Measurements from ENCODE around the gene SNRNP70.
A peak's percentile ranks its signal among the peaks of the same experiment; 100 is the strongest.

SNRNP70 gene

DNA sequence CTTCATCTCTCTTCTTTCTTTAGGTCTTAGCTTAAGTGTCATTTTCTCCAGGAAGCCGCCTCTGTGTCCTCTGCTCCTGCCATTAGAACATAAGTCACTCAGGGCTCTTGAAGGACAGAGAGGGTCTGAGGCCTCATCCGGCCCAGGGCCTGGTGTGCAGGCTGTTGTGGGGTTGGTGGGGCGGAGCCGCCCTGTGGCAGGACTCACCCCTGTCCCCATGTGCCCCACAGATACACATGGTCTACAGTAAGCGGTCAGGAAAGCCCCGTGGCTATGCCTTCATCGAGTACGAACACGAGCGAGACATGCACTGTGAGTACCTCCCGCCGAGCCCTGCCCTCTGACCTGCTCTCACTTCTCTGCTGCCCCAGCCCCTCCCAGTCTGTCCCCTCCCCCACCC lies 15.9 kb downstream of the SNRNP70 start:
- DNase-seq (ENCODE audit: low spot score) = no peak

DNA sequence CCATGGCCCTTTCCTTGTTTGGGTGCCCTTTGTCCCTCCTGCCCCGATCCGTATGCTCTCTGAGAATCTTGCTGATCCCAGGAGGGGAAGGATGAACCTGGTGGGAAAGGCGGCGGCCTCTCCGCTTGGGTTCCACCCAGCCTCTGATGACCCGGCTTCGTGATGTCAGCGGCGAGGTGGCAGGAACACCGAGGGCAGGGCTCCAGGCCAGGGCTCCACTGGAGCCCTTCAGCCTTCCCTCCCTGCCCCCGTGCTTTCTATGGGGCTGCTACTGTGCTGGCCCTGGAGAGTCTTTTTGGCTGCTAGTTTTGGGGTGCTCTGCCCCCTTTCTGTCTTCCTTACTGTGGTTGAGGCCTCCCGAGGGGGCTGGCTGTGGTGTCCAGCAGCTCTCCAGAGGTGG lies 17.1 kb downstream of the SNRNP70 start:
- DNase-seq (ENCODE audit: low spot score) = no peak

DNA sequence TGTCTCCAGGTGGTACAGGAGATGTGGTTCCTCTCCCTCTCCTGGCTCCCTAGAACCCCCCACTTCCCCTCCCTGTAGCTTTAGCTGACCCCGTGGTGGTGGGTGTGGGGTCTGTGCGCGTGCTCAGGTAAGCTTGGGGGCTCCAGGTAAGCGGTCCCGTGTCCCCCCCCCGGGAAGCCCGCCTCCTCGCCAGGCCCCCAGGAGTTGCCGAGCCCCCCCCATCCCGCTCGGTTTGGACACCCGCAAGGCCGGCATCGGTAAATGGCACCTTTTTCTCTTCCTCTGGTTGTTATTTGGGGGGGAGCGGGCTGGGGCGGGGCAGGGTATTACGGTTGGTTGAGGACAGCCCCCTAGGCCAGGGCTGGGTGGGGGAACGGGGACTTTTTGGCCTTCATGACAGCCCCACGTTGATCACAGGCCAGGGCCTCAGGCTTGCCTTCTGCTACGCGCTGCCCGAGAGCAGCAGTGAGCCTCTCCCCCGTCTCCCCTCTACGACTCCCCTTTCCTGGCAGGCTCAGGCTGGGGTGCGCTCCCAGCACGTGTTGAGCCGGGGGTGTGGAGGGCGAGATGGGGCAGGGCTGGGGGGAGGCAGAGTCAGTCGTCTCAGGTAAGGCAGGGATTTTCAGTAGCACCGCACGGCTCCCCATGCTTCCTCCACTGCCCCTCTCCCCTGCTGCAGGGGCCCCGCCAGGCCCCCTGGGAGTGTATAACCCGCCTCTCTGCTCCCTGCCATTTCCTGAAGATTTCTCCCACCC lies 18.3 kb downstream of the SNRNP70 start:
- no peak for DNase-seq (ENCODE audit: low spot score)

DNA sequence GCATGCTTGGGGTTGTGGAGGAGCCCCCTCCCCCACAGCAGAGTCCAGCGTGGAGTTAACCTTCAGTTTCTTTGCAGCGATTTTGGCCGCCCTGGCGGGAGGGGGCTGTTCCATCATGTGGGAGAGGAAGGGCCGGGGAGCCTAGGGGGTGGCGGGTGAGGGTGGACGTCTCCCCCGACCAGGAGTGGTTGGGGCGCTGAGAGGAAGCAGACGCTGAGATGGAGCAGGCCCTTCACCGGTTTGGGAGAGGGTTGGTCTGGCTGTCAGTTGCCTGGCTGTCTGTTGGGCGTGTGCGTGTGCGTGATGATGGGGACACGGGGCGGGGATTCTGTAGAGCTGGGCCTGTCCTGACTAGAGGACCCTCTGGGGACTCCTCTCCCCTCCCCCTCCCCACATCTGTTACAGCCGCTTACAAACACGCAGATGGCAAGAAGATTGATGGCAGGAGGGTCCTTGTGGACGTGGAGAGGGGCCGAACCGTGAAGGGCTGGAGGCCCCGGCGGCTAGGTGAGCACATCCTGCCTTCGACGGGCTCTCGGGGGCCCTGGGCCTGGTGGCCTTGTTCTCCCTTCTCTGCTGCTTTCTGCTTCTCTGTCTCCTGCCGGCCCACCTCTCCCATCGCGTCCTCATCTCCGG lies 19.1 kb downstream of the SNRNP70 start:
- DNase-seq (ENCODE audit: low spot score) = no peak

DNA sequence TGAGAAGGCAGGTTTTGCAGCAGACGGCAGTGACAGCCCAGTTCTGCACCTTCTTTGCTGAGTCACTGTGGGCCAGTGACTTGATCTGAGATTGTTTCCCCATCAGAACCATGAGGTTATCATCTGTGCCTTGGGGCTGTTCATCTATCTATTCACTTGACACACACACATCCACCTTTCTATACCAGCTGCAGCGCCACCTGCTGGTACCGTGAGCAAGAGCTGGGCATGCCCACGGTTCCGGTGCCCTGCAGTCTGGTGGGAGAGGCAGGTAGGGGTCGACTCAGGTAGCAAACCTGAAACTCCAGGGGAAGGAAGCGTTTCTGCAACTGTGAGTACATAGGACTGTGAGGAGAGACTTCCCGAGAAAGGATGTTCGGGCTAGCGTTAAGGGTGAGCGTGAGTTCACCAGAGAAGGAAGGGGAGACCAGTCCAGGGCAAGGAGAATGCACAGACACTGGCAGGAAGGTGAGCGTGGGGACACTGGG lies 21.4 kb downstream of the SNRNP70 start:
- no peak for DNase-seq (ENCODE audit: low spot score)

DNA sequence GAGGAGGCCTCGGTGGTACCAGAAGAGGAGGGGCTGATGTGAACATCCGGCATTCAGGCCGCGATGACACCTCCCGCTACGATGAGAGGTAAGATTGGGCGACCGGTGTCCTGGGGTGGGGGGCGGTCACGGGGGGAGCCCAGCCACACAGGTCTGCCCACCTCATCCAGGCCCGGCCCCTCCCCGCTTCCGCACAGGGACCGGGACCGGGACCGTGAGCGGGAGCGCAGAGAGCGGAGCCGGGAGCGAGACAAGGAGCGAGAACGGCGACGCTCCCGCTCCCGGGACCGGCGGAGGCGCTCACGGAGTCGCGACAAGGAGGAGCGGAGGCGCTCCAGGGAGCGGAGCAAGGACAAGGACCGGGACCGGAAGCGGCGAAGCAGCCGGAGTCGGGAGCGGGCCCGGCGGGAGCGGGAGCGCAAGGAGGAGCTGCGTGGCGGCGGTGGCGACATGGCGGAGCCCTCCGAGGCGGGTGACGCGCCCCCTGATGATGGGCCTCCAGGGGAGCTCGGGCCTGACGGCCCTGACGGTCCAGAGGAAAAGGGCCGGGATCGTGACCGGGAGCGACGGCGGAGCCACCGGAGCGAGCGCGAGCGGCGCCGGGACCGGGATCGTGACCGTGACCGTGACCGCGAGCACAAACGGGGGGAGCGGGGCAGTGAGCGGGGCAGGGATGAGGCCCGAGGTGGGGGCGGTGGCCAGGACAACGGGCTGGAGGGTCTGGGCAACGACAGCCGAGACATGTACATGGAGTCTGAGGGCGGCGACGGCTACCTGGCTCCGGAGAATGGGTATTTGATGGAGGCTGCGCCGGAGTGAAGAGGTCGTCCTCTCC lies 22.6 kb downstream of the SNRNP70 start:
- DNase-seq (ENCODE audit: low spot score) = no peak

DNA sequence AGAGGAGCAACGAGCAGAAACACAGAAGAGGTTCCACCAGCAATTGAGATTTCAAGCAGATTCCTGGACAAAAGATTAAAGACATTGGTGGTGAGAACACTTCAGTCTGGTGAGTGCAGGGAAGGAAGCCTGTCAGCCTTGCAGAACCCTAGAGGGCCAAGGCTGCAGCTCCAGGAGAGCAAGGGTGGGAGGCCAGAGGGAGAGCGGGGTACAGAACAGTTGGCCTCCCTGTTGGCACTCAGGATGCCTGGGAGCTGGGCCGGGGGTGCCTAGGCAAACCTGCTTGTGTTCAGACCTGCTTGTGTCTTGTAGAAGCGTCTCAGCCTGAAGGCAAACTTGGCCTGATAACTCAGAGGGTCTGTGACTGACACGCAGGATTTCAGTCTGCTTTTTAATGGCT lies 23.8 kb downstream of the SNRNP70 start:
- no peak for DNase-seq (ENCODE audit: low spot score)

DNA sequence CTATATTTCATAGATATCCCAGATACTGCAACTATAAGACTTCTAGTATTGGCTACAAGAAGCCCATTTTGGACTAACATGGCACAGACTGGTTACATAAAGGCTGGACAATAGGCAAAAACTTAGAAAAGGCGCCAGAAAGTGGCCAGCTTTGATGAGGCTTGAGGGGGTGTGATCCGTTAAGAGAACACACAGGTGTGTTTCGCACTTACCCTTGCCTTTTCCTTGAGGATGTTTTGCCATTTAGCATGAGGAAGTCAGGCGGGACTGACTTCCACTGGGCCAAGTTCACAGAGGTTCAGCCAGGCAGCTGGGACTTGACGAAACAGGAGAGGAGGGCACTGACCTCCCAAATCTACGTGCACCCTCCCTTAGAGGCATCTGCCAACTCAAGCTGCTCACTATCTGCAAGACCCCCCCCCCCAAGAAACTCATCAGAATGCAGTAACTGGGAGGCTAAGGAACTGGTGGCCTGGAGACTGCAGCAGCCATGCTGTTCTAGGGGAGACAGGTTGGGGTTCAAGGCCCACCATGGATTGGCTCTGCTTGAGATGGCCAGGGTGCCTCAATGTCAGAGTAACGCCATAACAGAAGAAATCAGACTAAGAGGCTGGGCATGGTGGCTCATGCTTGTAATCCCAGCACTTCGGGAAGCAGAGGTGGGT lies 24.4 kb downstream of the SNRNP70 start:
- no peak for DNase-seq (ENCODE audit: low spot score)

DNA sequence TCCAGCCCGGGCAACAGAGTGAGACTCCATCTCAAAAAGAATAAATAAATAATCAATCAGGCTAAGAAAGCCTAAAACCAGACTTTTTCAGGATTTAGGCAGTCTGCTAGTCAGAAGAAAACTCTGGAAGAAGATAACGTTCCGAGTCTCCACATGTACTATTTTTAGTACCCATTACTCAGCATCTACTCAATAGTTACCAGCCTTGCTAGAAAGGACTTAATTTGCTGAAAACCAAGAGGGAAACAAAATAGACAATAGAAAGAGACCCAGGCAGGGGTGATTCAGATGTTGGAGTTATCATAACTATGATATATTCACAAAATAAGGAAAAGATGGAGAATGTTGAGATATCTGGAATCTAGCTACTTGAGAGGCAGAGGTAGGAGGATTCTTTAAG lies 25.3 kb downstream of the SNRNP70 start:
- DNase-seq (ENCODE audit: low spot score) = no peak

DNA sequence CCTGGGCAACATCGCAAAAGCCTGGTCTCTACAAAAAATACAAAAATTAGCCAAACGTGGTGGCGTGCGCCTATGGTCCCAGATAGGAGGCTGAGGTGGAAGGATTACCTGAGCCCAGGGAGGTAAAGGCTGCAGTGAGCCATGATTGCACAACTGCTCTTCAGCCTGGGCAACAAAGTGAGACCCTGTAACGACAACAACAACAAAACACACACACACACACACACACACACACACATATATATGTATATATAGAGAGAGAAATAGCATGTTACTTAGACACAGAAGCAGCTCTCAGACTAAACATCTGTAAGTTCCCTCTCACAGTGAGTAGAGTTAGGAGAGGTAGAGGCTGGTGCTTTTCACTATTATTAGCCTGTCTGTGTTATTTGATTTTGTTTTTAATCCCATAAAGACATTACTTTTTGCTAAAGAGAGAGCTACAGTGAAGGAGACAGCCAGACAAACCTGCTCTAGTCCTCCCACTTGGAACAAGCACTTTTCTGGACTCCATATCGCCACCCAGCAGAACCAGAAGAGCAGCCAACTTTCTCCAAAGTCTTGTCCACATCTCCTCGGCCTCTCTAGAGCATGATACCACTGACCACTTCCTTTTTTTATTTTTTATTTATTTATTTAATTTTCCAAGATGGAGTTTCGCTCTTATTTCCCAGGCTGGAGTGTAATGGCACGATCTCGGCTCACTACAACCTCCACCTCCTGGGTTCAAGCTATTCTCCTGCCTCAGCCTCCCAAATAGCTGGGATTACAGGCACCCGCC lies 26.2 kb downstream of the SNRNP70 start:
- DNase-seq (ENCODE audit: low spot score) = no peak

DNA sequence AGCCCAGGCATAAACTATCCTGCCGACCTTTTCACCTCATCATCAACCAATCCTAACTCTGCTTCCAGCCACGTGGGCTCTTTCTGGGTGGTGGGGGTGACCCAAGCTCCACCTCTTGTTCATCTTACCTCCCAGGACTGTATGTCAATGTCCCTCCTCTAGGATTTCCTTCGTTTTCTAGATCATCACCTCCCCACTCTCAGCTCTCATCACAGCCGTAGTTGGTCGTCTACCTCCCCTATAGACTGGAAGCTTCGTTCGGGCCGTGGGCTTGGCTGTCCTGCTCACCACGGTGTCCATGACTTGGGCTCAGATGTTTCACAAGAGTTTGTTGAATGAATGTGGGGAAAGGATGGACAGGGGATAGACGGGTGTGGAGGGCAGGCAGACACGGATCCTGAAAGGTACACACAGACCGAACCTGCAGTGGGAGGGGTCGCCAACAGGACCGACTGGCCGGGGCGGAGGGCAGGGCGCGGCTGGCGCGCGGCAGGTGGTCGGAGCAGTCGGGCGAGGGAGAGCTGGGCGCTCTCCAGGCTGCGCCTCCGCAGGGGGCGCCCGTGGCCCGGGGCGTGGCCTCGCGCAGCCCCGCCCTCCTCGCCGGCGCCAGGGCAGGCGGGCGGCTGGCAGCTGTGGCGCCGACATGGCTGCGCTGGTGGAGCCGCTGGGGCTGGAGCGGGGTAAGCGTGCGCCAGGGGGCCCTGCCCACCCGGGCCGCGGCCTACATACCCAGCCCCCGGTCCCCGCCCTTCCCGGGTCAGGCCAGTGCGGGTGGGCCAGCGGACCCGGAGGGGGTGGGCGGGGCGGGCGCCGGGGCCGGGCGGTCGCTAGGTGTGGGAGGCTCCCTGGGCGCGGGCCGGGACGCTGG lies 28.7 kb downstream of the SNRNP70 start, which contains the start of gene LIN7B:
Gene LIN7B, plus strand, starts transcription at position 609 of the 868 bp plus-strand sequence. Its CDS starts 35 bp downstream, at position 644.
- DNase-seq (ENCODE audit: low spot score) = peak; percentile 83

DNA sequence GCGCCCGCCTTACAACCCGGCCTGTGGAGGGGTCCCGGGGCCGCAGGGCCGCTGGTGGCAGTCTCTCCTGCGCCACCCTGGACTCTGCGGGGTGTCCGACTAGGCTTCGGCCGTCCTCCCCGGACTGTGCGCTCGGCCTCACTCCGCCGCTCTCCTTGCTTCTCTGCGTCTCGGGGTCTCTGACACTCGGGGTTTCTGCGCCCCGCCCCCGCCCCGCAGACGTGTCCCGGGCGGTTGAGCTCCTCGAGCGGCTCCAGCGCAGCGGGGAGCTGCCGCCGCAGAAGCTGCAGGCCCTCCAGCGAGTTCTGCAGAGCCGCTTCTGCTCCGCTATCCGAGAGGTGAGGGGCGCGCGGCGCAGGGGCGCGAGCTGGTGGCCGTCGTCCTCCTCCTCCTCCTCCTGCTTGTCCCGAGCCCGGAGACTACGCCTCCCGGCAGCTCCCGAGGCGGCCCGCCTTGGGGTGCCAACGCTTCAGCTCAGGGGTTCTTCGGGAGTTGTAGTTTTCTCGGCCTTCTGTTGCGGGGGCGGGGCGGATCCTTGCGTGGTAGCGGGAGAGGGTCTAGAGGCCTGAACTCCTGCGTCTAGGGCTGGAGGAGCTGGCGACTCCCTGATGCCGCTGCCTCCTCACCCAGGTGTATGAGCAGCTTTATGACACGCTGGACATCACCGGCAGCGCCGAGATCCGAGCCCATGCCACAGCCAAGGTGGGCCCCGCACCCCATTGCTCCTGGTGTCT lies 29.5 kb downstream of the SNRNP70 start:
- DNase-seq (ENCODE audit: low spot score) = no peak

DNA sequence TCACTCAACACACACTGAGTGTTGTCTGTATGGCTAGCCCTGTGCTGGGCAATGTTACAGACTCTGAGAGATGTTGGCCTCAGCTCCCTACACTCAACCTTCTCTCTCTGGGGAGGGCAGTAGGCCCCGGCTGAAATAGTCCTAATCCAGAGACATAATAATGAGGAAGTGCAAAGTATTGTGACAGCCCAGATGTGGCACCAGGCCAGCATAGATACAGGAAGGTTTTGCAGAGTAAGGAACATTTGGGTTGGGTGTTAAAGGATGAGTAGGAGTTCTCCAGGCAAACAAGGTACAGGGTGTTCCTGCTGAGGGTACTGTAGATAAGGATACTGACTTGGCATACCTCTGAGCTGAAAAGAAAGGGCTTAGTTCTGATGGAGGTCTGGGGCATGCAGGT lies 31.3 kb downstream of the SNRNP70 start:
- DNase-seq (ENCODE audit: low spot score) = no peak

DNA sequence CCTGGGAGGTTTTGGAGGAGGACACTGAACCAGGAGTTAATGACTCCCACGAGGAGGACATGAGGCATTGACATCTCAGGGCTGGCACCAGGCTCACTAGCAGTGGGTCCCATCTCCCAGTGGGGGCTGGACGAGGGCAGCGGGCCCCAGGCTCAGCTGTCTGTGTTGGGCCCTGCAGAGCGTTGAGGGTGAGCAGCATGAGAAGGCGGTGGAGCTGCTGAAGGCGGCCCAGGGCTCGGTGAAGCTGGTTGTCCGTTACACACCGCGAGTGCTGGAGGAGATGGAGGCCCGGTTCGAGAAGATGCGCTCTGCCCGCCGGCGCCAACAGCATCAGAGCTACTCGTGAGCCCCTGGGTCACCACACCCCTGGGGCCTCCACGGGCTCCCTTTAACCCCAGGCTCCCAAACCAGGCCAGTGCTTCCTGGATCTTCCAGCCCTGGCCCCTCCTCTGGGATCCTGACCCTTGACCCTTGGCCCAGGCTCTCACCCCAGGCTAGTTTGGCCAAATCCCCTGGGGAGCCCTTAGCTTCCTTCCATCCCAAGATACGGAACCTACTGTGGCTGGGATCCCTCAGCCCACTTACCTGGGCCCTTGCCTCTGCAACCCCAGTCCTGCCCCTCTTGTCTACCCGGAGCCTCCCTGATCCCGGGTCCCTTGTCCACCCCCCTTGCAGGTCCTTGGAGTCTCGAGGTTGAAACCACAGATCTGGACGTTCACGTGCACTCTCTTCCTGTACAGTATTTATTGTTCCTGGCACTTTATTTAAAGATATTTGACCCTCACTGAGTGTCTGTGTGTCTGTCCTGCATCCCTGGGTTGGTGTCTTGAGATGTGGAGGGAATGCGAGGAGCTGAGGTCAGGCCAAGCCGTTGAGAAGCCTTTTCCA lies 32.7 kb downstream of the SNRNP70 start:
- no peak for DNase-seq (ENCODE audit: low spot score)

DNA sequence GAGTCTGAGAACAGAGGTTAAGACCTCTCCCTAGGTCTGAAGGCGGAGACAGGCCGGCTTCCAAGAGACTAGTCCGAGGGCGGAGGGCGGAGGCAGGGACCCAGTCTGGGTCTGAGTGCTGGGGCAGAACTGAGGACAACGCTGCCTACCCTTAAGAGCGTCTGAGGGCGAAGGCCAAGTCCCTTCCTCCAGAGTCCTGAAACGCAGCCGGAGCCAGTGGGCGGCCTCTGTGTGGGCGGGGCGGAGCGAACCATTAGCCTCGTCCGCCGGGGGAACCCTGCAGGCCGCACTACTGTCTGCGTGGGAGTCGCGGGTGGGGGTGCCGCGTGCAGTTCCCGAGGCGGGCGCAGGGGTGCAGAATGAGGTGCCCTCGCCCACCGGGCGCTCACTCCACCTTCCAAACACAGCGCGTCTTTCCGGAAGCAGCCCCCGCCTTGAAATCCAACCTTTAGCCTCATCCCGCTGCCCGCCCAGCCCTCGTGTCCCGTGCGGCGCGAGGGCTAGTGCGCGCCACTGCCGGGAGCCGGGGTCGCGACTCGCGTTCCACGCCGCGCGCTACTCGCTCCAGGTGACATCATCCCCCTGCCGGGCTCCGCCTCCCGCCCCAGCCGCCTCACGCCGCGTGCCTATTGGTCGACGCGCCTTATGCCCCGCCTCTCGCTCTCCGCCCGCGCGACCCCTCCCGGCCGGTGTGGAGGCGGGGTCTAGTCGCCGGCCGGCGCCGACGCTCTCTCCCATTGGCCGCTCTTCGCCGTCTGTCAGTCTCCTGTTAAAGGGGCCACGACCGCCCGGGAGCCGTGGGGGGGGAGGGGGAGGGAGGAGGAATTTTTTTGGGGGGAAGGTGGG lies 33.5 kb downstream of the SNRNP70 start, which contains the start of gene C19orf73:
Gene C19orf73, minus strand, starts transcription at position 579 of the 846 bp plus-strand sequence. Its CDS starts 121 bp downstream, at position 458.
- DNase-seq (ENCODE audit: low spot score) = peak; percentile 97

DNA sequence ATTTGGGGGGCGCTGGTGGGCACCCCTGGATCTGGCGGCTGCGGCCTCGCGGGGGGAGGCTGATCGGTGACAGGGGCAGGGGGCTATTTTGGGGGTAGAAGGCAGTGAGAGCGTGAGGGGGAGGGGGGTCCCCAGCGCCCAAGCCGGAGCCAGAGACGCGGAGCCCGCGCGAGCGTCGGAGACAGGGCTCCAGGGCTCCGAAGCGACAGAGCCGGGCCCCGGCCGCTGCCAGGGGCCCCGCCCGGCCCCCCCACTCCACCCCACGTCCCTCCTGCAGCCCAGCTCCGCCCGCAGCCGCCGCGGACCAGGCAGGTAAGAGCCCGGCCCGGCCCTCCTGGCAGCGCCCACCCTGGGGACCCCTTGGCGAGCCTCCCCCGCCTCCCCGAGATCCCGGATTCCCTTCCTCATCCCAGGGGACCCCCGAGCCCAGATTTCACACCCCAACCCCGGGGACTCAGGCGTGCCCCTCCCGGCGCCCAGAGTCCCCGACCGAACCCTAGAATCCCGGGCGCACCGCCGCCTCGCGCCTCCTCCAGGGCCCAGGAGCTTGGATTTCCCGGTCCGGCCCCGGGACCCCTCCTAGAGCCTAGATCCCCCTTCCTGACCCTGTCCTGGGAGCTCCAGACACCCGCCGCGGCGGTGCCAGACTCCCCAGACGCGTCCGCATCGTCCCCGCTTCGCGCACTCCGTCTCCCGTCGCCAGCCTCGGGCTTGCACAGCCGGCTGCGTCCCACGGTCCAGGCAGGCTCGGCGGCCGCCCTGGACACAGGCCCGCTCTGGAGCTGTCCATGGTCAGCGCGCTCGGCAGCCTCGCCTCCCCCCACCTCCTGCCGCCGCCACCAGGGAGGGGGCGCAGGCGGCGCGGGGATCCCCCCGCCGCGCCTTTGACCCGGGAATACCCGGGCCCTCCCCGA lies 34.4 kb downstream of the SNRNP70 start, which contains the start of gene PPFIA3:
Gene PPFIA3, plus strand, starts transcription at position 134 of the 914 bp plus-strand sequence. CDS start 8,330 bp downstream, outside the sequence.
- DNase-seq (ENCODE audit: low spot score) = peak; percentile 31

Data from LoVo (cell line).